IPS DF 19.7 (cell line): ENCODE results near the gene DNAAF5.

Source experiments
- DNase-seq: peaks from one replicate; pipeline ENCODE4 v3.0.0-alpha.2; 2013; ENCODE audit warnings: low read depth, low spot score

The DNAAF5 gene

DNA sequence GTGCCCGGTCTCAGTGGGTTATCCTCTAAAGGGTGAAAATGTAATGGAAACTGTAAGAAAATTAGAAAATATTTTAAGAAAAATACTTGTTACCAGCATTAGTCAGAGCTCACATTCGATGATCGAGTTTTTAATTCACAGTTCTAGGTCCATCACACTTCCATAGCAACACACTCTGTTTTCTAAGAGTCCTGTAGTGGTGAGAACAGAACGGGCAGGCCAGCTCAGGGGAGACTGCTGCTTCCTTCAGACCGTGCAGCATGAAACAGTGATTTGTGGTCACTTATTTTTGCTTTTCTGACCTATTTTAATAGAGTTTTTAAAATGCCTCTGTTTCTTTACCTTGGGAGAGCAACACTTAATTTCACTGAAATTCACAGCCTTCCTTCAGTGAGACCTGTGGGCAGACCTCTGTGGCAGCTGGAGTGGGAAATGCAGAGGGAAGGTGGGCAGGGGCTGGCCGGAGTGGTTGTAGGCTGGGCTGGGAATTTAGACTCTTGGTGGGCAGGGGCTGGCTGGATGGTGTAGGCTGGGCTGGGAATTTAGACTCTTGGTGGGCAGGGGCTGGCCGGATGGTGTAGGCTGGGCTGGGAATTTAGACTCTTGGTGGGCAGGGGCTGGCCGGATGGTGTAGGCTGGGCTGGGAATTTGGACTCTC is 107.2 kb downstream of the DNAAF5 start:
- no peak for DNase-seq

DNA sequence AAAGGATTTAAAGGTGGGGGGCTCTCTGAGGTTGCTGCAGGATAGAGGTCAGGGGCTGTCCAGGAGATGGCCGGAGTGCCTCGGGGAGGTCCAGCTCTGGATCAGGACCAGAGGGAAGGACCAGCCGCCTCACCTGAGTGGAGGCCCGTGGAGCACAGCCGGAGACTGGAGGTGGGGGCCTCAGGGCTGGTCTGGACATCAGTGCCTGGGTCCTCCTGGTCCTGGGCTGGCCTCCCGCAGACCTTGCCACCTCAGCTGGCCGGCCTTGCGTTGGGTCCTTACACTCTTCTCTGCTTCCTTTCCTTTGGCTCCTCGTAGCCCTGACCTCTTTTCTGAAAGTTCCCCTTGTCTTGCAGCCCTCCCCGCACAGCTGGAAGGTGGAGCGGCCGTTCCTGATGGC is 107.8 kb downstream of the DNAAF5 start:
- no peak for DNase-seq

DNA sequence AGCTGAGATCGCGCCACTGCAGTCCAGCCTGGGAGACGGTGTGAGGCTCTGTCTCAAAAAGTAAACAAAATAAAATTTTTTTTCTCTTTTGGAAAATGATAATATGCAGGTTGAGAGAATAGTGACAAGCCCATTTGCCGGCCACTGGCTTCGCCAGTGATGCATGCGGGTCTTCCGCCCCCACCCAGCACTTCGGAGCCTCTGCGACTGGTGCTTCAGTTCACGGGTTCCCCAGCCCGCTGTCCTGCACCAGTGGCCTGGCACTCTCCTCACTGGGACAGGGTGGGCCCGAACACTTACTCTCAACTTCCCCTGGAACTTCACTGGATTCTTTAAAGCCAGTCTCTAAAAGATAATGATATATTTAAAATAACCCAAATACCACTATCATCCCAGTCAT is 108.5 kb downstream of the DNAAF5 start:
- DNase-seq = no peak

DNA sequence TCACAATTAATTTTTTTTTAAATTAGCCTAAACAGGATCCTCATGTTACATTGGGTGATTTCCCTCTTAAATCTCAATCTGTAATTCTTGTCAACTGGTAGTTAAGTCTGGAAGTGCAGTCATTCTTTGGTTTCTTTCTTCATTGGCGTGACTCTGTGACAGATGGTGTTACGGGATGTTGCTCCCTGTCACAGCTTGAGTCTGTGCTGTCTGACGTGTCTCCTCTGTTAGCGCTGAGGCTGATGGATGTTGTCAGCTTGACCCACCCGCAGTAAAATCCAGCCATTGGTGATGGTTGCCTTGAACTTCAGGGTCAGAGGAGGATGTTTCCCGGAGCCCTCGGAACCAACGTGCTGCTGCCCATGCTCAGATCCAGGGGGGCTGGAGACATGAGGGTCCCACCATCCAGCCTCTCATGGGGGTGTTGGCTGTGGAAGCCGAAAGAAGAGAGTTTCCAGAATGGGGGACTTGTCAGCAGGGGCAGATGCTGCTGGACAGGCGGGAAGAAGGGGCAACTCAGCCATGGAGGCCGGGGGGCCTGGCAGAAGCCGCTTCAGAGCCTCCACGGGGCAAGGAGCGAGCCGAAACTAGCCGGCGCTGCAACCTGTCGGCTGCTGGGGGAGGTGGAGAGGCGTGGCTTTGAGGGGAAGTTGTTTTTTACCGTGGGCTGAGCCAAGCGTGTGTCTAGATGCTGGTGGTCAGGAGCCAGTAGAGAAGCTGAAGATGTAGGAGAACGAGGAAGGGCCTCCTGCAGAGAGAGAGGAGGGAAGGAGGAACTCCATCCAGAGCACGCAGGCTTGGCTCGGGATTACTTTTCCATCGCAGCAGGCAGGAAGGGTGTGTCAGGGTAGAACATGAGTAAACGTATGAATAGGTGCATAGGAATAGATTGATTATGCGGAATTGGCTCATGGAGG is 109.2 kb downstream of the DNAAF5 start:
- no peak for DNase-seq
